NCI-H2227 treated with DMSO at 0.1 percent for 48 hours (cell line): Measurements from ENCODE around the gene LRP2BP.
A peak's percentile ranks its signal among the peaks of the same experiment; 100 is the strongest.

Experiments used
- DNase-seq: peaks from one replicate; lab custom pipeline; 2025; lab: John Stamatoyannopoulos, UW

Gene LRP2BP

GRCh38 chr4:185395238-185395955, at the start of gene LRP2BP:
LRP2BP (minus strand) TSS chr4:185395924; CDS start chr4:185378186, 17,738 bp downstream.
- DNase-seq: no peak

GRCh38 chr4:185445209-185445608, 49.5 kb upstream of the LRP2BP start:
- DNase-seq: no peak

- DNase-seq: no peak
Observed at GRCh38 chr4:185441479-185441878, 45.8 kb upstream of the LRP2BP start.

GRCh38 chr4:185437809-185438208, 42.1 kb upstream of the LRP2BP start:
- DNase-seq: no peak

- DNase-seq: no peak
Observed at GRCh38 chr4:185435466-185435865, 39.7 kb upstream of the LRP2BP start.

- DNase-seq: no peak
Observed at GRCh38 chr4:185429660-185430059, 33.9 kb upstream of the LRP2BP start.

GRCh38 chr4:185426960-185427688, 31.4 kb upstream of the LRP2BP start:
- no peak for DNase-seq

- peak; percentile 78 for DNase-seq
Observed at GRCh38 chr4:185425647-185426352, 30.1 kb upstream of the LRP2BP start, which contains the start of gene UFSP2. UFSP2 (minus strand) TSS chr4:185425964; CDS start chr4:185425868, 96 bp downstream.

- peak; percentile 35 for DNase-seq
Observed at GRCh38 chr4:185424905-185425646, 29.4 kb upstream of the LRP2BP start.

GRCh38 chr4:185421366-185422124, 25.8 kb upstream of the LRP2BP start:
- DNase-seq: no peak

- DNase-seq: no peak
Observed at GRCh38 chr4:185416955-185417354, 21.2 kb upstream of the LRP2BP start.

GRCh38 chr4:185412412-185412811, 16.7 kb upstream of the LRP2BP start:
- no peak for DNase-seq

GRCh38 chr4:185411849-185412248, 16.1 kb upstream of the LRP2BP start:
- DNase-seq: no peak

- no peak for DNase-seq
Observed at GRCh38 chr4:185408432-185408831, 12.7 kb upstream of the LRP2BP start.

- no peak for DNase-seq
Observed at GRCh38 chr4:185405296-185405999, 9.7 kb upstream of the LRP2BP start.

GRCh38 chr4:185404031-185404430, 8.3 kb upstream of the LRP2BP start:
- DNase-seq: peak; percentile 80

GRCh38 chr4:185399466-185399865, 3.7 kb upstream of the LRP2BP start:
- no peak for DNase-seq

GRCh38 chr4:185398618-185399017, 2.9 kb upstream of the LRP2BP start:
- no peak for DNase-seq

- peak; percentile 45 for DNase-seq
Observed at GRCh38 chr4:185396724-185397385, 1.1 kb upstream of the LRP2BP start, which contains the start of gene ANKRD37. ANKRD37 (plus strand) TSS chr4:185396841; CDS start chr4:185396924, 83 bp downstream.
